Embryonic facial prominence (tissue), 1 donor: ENCODE data around the gene ALDH8A1.

Experiments
- DNase-seq: peaks from one replicate; pipeline ENCODE4 v3.0.0-alpha.2; 2016; ENCODE audit errors: extremely low spot score

The ALDH8A1 gene, protein sequence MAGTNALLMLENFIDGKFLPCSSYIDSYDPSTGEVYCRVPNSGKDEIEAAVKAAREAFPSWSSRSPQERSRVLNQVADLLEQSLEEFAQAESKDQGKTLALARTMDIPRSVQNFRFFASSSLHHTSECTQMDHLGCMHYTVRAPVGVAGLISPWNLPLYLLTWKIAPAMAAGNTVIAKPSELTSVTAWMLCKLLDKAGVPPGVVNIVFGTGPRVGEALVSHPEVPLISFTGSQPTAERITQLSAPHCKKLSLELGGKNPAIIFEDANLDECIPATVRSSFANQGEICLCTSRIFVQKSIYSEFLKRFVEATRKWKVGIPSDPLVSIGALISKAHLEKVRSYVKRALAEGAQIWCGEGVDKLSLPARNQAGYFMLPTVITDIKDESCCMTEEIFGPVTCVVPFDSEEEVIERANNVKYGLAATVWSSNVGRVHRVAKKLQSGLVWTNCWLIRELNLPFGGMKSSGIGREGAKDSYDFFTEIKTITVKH

GRCh38 chr6:134949927-134950326 is at the start of gene ALDH8A1:
ALDH8A1 (minus strand) TSS chr6:134950101; CDS start chr6:134950053, 48 bp downstream.
- no peak for DNase-seq

DNA sequence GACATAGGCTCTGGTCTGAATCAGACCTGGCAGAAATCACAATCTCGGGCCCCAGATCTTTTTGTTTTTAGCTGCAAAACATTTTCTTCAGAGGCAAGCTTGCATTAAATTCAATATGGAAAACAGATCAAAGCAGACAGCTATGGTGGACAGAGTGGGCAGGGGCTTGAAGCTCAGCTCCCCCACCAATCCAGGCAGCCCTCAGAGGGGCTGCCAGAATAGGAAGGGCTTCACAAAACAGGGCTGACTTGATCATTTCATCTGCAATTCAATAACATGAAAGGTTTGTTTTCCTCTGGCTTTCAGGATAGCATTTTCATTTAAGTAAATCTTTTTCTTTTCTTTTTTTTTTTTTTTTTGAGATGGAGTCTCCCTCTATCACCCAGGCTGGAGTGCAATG is 49.2 kb upstream of the ALDH8A1 start:
- DNase-seq = no peak

DNA sequence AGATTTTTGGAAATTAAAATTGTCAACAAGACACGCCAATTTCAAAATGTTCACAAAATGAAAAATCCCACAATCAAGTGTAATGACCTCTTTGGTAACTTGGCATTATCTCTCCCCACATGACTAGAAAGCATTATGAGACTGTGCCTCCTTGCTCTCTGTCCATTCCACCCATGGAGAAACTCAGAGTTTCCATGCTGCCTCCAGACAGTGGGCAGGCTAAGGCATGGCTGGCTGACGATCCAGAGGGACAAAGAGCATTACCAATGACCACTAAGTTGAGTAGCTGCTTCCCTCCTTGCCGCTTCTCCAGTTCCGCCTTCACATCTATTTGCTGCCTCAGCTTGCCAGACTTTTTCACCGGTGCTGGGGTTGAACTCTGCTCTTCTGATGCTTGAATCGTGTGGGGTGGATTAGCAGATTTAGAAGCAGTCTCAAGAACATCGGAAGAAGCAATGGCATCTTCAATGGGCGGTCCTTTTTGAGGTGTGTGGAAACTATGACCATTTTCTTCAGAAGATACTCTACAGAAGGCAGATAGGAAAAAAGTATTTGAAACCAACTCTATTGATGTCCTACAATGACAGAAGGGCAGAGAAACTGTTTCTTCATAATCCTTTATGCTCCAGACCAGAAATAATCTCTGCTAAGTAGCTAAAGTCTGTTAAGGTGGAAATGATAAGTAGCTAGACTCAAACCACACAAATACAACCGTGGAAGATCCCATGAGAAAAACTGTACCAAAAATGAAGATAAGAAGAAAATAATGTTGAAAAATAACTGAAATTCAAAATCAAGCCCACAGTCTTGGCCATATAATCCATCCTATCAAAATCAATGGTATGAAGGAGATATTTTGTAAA is 47.5 kb upstream of the ALDH8A1 start:
- DNase-seq = no peak

DNA sequence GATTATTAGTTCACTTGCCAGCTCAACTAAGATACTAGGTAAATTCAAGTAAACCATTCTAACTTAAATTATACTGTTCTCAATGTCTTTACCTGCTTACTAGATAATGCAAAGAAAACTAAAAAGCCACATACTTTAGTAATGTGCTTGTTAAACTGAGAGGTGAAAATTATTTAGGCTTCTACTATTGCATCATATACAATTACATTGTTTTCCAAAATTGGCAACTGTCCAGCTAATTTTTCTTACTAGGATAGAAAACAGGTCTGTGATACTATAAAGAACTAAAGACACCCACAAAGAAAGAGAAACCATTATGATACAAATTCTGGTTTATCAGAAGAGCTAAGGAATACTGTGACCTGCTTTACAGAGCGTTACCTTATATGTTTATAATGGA is 45.6 kb upstream of the ALDH8A1 start:
- DNase-seq = no peak

- no peak for DNase-seq
These were observed 44.5 kb upstream of the ALDH8A1 start for GRCh38 chr6:134994431-134994830.

DNA sequence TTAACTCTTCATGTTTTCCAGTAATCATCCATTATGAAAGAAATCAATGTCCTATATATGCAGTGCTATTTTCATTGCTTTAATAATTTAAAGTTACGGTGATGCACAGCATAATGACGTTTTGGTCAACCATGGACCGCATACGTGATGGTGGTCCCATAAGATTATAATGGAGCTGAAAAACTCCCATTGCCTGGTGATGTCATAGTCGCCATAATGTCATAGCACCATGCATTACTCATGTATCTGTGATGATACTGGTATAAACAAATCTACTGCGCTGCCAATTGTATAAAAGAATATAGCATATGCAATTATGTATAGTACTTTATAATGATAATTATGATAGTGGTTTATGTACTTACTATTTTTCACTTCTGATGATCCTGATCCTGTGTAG is 42.3 kb upstream of the ALDH8A1 start:
- no peak for DNase-seq

- DNase-seq = no peak
These were observed 40.4 kb upstream of the ALDH8A1 start for GRCh38 chr6:134990262-134990661.

DNA sequence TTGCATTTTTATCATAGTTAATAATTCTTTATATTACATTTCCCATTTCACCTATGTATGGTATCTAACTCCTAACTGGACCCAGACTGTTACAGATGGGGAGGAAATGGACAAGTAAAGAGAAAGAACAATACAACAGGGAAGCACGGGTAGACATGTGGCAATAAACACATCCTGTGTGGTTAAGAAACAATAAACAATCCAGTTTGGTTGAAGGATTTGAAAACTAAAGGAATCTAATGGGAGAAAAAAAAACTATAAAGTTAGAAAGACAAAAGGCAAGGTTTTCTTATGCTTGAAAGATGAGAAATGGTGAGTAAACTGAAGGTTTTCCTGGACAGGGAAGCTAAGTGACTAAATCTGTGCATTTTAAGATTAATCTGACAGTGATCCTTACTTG is 34.9 kb upstream of the ALDH8A1 start:
- DNase-seq = no peak

- DNase-seq = no peak
These were observed 33.9 kb upstream of the ALDH8A1 start for GRCh38 chr6:134983823-134984222.

- no peak for DNase-seq
These were observed 32.3 kb upstream of the ALDH8A1 start for GRCh38 chr6:134982161-134982560.

- DNase-seq = no peak
These were observed 30.9 kb upstream of the ALDH8A1 start for GRCh38 chr6:134980846-134981245.

DNA sequence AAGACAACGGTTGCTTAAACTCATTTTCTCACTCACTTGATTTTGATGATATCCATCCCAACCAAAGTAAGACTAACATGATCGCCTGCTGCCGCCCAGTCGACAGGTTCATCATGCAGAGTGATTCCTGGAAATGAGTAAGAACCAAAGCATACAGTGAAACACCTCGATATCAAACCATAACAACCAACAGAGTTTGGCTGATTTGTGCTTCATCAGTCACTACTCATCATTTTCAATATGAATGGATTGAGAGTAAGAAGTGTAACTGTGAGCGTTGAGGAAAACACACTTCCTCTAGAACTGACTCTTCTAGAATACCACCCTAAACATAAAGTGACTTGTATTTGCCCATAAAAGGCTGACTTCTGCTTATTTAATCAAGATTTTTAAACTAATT is 29.2 kb upstream of the ALDH8A1 start:
- DNase-seq = no peak

DNA sequence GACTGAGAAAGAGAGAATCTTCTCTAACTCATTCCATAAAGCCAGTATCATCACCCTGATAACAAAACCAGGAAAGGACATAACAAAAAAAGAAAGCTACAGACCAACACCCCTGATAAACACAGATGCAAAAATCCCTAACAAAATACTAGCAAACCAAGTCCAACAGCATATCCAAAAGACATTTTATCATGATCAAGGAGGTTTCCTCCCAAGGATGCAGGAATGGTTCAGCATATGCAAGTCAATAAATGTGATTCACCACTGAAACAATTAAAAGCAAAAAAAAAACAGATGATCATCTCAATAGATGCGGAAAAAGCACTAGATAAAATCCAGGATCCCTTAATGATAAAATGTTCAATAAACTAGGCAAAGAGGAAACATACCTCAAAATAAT is 24.5 kb upstream of the ALDH8A1 start:
- no peak for DNase-seq

GRCh38 chr6:134967711-134968110 is 17.8 kb upstream of the ALDH8A1 start:
- DNase-seq = no peak

GRCh38 chr6:134964451-134965203 is 14.7 kb upstream of the ALDH8A1 start:
- no peak for DNase-seq

DNA sequence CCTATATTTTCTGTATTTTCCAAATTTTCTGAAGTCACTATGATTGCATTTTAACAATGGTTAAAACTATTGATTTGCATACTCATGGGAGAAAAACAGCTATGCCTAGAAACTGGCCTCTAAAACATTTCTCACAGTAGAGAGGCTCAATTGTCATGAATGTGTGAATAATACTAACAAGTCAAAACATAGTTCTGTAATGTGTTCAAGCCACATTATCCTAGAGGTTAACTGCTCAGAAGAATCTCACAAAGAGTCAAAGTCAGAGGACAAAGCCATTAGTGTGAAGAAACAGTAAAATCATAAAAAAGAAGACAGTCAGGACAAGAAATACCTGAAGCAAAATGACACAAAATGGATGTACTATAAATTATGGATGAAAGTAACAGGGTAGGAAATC is 12.5 kb upstream of the ALDH8A1 start:
- no peak for DNase-seq

DNA sequence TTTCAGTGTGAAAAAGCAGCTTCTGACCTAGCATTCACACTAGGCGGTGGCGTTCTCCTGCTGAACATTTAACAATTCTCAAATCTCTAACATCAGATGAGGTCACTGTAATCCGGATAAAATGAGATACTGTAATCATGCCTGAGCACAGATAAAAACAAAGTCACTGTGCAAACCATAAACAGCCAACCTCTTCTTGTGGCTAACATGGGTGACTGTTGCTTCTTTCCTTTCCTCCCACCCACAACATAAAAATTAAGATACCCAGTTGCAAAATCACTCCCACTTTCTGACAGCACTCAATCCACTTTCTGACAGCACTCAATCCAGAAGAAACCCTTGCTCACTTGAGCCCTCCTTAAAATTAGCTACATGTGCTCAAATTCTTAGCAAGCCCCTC is 11.5 kb upstream of the ALDH8A1 start:
- no peak for DNase-seq

DNA sequence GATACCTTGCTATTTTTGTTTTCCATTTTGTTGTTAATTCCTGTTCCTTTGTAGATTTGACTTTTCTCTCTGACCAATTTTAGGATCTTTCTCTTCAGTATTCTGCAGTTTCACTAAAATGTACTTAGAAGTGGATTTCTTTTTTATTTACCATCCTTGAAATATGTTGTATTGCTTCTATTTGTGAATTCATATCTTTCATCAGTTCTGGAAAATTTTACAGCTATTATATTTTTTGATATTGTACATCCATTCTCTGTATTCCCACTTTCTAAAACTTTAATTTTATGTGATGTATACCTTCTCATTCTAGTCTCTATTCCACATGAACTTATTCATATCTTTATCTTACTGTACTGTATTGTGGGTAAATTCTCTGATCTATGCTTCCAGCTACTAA is 9.7 kb upstream of the ALDH8A1 start:
- DNase-seq = no peak

- no peak for DNase-seq
These were observed 6.8 kb upstream of the ALDH8A1 start for GRCh38 chr6:134956676-134957075.

- DNase-seq = no peak
These were observed 6.1 kb upstream of the ALDH8A1 start for GRCh38 chr6:134956032-134956431.

GRCh38 chr6:134954272-134955000 is 4.5 kb upstream of the ALDH8A1 start:
- no peak for DNase-seq
